GM23338 (cell line): ENCODE results near the gene KCTD19. TPM values are rescaled to one million over a fixed set of nuclear protein-coding genes. Genes with fewer than 3 reads are reported as not detected.

Experiments
- ATAC-seq: fragments of 200-7000 bp; cut with Tn5 transposase; 3 replicates; pipeline ENCODE4 v1.9.1; 2020
- DNase-seq: peaks from one replicate; pipeline ENCODE4 v3.0.0-alpha.2; 2015; ENCODE audit warnings: low spot score
- H2AFZ ChIP-seq: fragments of 200-600 bp; sonication (generic); 2 replicates; pipeline ENCODE4 v1.8.0; 2016; ENCODE audit warnings: antibody characterized with exemption, mild to moderate bottlenecking, moderate library complexity
- H3F3A ChIP-seq: fragments of 200-600 bp; sonication (generic); replicated peaks from 2 replicates; pipeline ENCODE4 v1.8.0; 2017; ENCODE audit warnings: antibody characterized with exemption, mixed run types, low read depth
- H3K27ac ChIP-seq: fragments of 200-600 bp; sonication (generic); 2 replicates; pipeline ENCODE4 v1.6.1; 2016; ENCODE audit warnings: low read depth
- H3K27me3 ChIP-seq: fragments of 200-600 bp; sonication (generic); 2 replicates; pipeline ENCODE4 v1.8.0; 2016; ENCODE audit warnings: mild to moderate bottlenecking, mixed run types, moderate library complexity; ENCODE audit not compliant: insufficient read depth
- H3K36me3 ChIP-seq: fragments of 200-600 bp; sonication (generic); 2 replicates; pipeline ENCODE4 v1.8.0; 2016; ENCODE audit warnings: mild to moderate bottlenecking; ENCODE audit not compliant: insufficient read depth
- H3K4me1 ChIP-seq: fragments of 200-600 bp; sonication (generic); 2 replicates; pipeline ENCODE4 v1.8.0; 2016; ENCODE audit warnings: mild to moderate bottlenecking, moderate library complexity; ENCODE audit not compliant: insufficient read depth
- H3K4me2 ChIP-seq: fragments of 200-600 bp; sonication (generic); 2 replicates; pipeline ENCODE4 v1.7.1; 2017; ENCODE audit warnings: mixed run types
- H3K4me3 ChIP-seq: fragments of 200-600 bp; sonication (generic); 2 replicates; pipeline ENCODE4 v1.6.1; 2016; ENCODE audit warnings: mixed run types
- H3K79me2 ChIP-seq: fragments of 200-600 bp; sonication (generic); replicated peaks from 2 replicates; pipeline ENCODE4 v1.8.0; 2017; ENCODE audit warnings: mild to moderate bottlenecking; ENCODE audit not compliant: insufficient read depth
- H3K9me2 ChIP-seq: fragments of 200-600 bp; sonication (generic); 2 replicates; pipeline ENCODE4 v1.8.0; 2017; ENCODE audit not compliant: insufficient read depth
- H4K20me1 ChIP-seq: fragments of 200-600 bp; sonication (generic); replicated peaks from 2 replicates; pipeline ENCODE4 v1.8.0; 2017; ENCODE audit warnings: mild to moderate bottlenecking; ENCODE audit not compliant: insufficient read depth
- H3K27ac Mint-ChIP-seq: 2 replicates; pipeline ENCODE4 v1.8.0; 2020; ENCODE audit warnings: inconsistent platforms, mild to moderate bottlenecking, moderate library complexity, mixed read lengths
- H3K27me3 Mint-ChIP-seq: 3 replicates; pipeline ENCODE4 v1.8.0; 2022; ENCODE audit warnings: low read depth, mild to moderate bottlenecking, moderate library complexity, mixed read lengths, inconsistent platforms; ENCODE audit not compliant: insufficient read depth, poor library complexity
- H3K36me3 Mint-ChIP-seq: 3 replicates; pipeline ENCODE4 v1.8.0; 2021; ENCODE audit warnings: low read depth, mild to moderate bottlenecking, inconsistent platforms, moderate library complexity, mixed read lengths
- H3K4me1 Mint-ChIP-seq: 3 replicates; pipeline ENCODE4 v1.8.0; 2020; ENCODE audit warnings: mild to moderate bottlenecking, inconsistent platforms, mixed read lengths
- H3K4me3 Mint-ChIP-seq: 3 replicates; pipeline ENCODE4 v1.8.0; 2021; ENCODE audit warnings: moderate library complexity, mild to moderate bottlenecking, inconsistent platforms, mixed read lengths
- H3K9me3 Mint-ChIP-seq: 3 replicates; pipeline ENCODE4 v1.8.0; 2020; ENCODE audit warnings: moderate library complexity, mild to moderate bottlenecking, inconsistent platforms, mixed read lengths
- CREB1 ChIP-seq: fragments of 250-450 bp; sonication (Bioruptor Pico); IDR thresholded peaks from 2 replicates; pipeline ENCODE4 v1.5.0; 2020; ENCODE audit warnings: low read depth, mild to moderate bottlenecking, moderate library complexity
- EZH2 ChIP-seq: fragments of 200-600 bp; sonication (generic); IDR thresholded peaks from one replicate; pipeline ENCODE4 v1.8.0; 2017; ENCODE audit warnings: antibody characterized with exemption, mild to moderate bottlenecking, low read depth; ENCODE audit not compliant: unreplicated experiment
- EZH2phosphoT487 ChIP-seq: fragments of 200-600 bp; sonication (generic); IDR thresholded peaks from one replicate; pipeline ENCODE4 v1.8.1; 2018; ENCODE audit warnings: antibody characterized with exemption; ENCODE audit not compliant: unreplicated experiment
- JUNB ChIP-seq: IDR thresholded peaks from one replicate; pipeline ENCODE4 v1.6.1; 2016; ENCODE audit warnings: antibody characterized with exemption; ENCODE audit not compliant: unreplicated experiment
- NANOG ChIP-seq: IDR thresholded peaks from 2 replicates; pipeline ENCODE4 v1.6.1; 2016; ENCODE audit warnings: antibody characterized with exemption, borderline replicate concordance
- POLR2AphosphoS5 ChIP-seq: IDR thresholded peaks from 2 replicates; pipeline ENCODE4 v1.6.1; 2016; ENCODE audit warnings: antibody characterized with exemption, low read depth
- STAT1 ChIP-seq: IDR thresholded peaks from one replicate; pipeline ENCODE4 v1.6.1; 2016; ENCODE audit warnings: antibody characterized with exemption; ENCODE audit not compliant: unreplicated experiment
- ZNF114 ChIP-seq: fragments of 250-450 bp; sonication (Bioruptor Pico); IDR thresholded peaks from 2 replicates; pipeline ENCODE4 v1.5.0; 2020; ENCODE audit warnings: mild to moderate bottlenecking, moderate library complexity
- ZNF331 ChIP-seq: fragments of 250-450 bp; sonication (Bioruptor Pico); IDR thresholded peaks from 2 replicates; pipeline ENCODE4 v1.5.0; 2020; ENCODE audit warnings: low read depth, mild to moderate bottlenecking, moderate library complexity
- polyA plus RNA-seq: library from polyadenylated mRNA; unstranded; fragments of >200 nt; fragmentation: Nextera tagmentation; extraction: Ambion mirVana; gene quantifications from 2 replicates; pipeline ENCODE4 v1.2.1, GENCODE V29; 2016
- total RNA-seq: library from RNA; depleted of rRNA; stranded (reverse); fragments of >200 nt; shearing (Covaris generic); gene quantifications from 2 replicates; pipeline ENCODE4 v1.2.3, GENCODE V29; 2014
- TF ChIP-seq, protein P1 (sequence below), 2 experiments: fragments of 200-600 bp in 1 of 2; sonication (generic) in 1 of 2; conservative IDR thresholded peaks; 2 replicates each; pipeline versions ENCODE4 v1.5.1 to v1.6.1; 2016 to 2017; ENCODE audit warnings: antibody characterized with exemption in 2 of 2, low read depth in 2 of 2, mild to moderate bottlenecking in 2 of 2, moderate library complexity in 1 of 2
- TF ChIP-seq, protein P2 (sequence below): fragments of 250-450 bp; sonication (Bioruptor Pico); IDR thresholded peaks from 2 replicates; pipeline ENCODE4 v1.5.0; 2020; ENCODE audit warnings: mild to moderate bottlenecking, moderate library complexity
- TF ChIP-seq, protein P3 (sequence below): IDR thresholded peaks from 2 replicates; pipeline ENCODE4 v1.6.1; 2016; ENCODE audit warnings: antibody characterized with exemption
- TF ChIP-seq, protein P4 (sequence below): IDR thresholded peaks from one replicate; pipeline ENCODE4 v1.6.1; 2018; ENCODE audit warnings: antibody characterized with exemption; ENCODE audit not compliant: unreplicated experiment

The KCTD19 gene
- total and polyA plus RNA-seq, 2 experiments from 2014 or later = 0.31 to 0.65 TPM

DNA sequence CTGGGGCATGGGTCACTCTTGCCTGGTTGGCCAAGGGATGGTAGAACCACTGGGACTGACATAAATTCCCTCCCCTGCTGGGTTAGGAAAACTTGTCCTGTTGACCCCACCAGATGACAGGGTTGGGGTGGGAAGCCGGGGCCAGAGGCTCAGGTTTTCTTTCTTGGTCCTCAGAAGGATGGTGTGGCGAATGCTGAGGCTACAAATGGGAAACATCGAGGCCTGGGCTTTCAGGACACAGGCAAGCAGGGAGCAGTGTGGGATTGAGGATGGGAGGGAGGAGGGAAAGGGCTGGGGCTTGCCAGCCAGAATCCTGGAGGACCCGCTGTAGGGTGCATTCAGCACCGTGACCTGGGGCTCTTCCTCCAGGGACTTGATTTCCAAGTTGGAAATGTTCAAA is 61.7 kb downstream of the KCTD19 start:
- Histone ChIP-seq H3K36me3 (no peaks in the 10 kb centered on the region), H3F3A (no peaks in the 10 kb centered on the region), H3K79me2 (no peaks in the 10 kb centered on the region), H3K4me1 (peaks cover 7% of the 10 kb centered on the region; the same call in 1 of the 2 replicates), H2AFZ (no peak overlapping the region), H3K27ac (no peak overlapping the region), H3K4me3 (no peak overlapping the region), H3K9me2 (no peaks in the 10 kb centered on the region), H4K20me1 (peaks cover 3% of the 10 kb centered on the region), H3K4me2 (no peak overlapping the region), H3K27me3 (no peaks in the 10 kb centered on the region)
- ATAC-seq (no peak), DNase-seq (no peak)
- Mint-ChIP-seq H3K36me3 (no peaks in the 10 kb centered on the region), H3K9me3 (no peaks in the 10 kb centered on the region), H3K27ac (no peak overlapping the region), H3K4me3 (no peak overlapping the region), H3K4me1 (peaks cover 4% of the 10 kb centered on the region), H3K27me3 (peaks cover 10% of the 10 kb centered on the region)
- TF ChIP-seq, protein P1, sequence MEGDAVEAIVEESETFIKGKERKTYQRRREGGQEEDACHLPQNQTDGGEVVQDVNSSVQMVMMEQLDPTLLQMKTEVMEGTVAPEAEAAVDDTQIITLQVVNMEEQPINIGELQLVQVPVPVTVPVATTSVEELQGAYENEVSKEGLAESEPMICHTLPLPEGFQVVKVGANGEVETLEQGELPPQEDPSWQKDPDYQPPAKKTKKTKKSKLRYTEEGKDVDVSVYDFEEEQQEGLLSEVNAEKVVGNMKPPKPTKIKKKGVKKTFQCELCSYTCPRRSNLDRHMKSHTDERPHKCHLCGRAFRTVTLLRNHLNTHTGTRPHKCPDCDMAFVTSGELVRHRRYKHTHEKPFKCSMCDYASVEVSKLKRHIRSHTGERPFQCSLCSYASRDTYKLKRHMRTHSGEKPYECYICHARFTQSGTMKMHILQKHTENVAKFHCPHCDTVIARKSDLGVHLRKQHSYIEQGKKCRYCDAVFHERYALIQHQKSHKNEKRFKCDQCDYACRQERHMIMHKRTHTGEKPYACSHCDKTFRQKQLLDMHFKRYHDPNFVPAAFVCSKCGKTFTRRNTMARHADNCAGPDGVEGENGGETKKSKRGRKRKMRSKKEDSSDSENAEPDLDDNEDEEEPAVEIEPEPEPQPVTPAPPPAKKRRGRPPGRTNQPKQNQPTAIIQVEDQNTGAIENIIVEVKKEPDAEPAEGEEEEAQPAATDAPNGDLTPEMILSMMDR (conservative IDR thresholded peaks at IDR 0.05; ENCODE audit: low read depth in 2 of 2) = no peak
- TF ChIP-seq EZH2 (no peak), NANOG (no peak), EZH2phosphoT487 (no peak), STAT1 (no peak), CREB1 (no peak), ZNF114 (CRISPR knock-in tag) (no peak), JUNB (no peak), POLR2AphosphoS5 (no peak), ZNF331 (CRISPR knock-in tag) (no peak)
- TF ChIP-seq, protein P2, sequence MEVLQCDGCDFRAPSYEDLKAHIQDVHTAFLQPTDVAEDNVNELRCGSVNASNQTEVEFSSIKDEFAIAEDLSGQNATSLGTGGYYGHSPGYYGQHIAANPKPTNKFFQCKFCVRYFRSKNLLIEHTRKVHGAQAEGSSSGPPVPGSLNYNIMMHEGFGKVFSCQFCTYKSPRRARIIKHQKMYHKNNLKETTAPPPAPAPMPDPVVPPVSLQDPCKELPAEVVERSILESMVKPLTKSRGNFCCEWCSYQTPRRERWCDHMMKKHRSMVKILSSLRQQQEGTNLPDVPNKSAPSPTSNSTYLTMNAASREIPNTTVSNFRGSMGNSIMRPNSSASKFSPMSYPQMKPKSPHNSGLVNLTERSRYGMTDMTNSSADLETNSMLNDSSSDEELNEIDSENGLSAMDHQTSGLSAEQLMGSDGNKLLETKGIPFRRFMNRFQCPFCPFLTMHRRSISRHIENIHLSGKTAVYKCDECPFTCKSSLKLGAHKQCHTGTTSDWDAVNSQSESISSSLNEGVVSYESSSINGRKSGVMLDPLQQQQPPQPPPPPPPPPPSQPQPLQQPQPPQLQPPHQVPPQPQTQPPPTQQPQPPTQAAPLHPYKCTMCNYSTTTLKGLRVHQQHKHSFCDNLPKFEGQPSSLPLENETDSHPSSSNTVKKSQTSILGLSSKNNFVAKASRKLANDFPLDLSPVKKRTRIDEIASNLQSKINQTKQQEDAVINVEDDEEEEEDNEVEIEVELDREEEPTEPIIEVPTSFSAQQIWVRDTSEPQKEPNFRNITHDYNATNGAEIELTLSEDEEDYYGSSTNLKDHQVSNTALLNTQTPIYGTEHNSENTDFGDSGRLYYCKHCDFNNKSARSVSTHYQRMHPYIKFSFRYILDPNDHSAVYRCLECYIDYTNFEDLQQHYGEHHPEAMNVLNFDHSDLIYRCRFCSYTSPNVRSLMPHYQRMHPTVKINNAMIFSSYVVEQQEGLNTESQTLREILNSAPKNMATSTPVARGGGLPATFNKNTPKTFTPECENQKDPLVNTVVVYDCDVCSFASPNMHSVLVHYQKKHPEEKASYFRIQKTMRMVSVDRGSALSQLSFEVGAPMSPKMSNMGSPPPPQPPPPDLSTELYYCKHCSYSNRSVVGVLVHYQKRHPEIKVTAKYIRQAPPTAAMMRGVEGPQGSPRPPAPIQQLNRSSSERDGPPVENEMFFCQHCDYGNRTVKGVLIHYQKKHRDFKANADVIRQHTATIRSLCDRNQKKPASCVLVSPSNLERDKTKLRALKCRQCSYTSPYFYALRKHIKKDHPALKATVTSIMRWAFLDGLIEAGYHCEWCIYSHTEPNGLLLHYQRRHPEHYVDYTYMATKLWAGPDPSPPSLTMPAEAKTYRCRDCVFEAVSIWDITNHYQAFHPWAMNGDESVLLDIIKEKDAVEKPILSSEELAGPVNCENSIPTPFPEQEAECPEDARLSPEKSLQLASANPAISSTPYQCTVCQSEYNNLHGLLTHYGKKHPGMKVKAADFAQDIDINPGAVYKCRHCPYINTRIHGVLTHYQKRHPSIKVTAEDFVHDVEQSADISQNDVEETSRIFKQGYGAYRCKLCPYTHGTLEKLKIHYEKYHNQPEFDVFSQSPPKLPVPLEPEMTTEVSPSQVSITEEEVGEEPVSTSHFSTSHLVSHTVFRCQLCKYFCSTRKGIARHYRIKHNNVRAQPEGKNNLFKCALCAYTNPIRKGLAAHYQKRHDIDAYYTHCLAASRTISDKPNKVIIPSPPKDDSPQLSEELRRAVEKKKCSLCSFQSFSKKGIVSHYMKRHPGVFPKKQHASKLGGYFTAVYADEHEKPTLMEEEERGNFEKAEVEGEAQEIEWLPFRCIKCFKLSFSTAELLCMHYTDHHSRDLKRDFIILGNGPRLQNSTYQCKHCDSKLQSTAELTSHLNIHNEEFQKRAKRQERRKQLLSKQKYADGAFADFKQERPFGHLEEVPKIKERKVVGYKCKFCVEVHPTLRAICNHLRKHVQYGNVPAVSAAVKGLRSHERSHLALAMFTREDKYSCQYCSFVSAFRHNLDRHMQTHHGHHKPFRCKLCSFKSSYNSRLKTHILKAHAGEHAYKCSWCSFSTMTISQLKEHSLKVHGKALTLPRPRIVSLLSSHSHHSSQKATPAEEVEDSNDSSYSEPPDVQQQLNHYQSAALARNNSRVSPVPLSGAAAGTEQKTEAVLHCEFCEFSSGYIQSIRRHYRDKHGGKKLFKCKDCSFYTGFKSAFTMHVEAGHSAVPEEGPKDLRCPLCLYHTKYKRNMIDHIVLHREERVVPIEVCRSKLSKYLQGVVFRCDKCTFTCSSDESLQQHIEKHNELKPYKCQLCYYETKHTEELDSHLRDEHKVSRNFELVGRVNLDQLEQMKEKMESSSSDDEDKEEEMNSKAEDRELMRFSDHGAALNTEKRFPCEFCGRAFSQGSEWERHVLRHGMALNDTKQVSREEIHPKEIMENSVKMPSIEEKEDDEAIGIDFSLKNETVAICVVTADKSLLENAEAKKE (CRISPR knock-in tag) = no peak
- TF ChIP-seq, protein P3, sequence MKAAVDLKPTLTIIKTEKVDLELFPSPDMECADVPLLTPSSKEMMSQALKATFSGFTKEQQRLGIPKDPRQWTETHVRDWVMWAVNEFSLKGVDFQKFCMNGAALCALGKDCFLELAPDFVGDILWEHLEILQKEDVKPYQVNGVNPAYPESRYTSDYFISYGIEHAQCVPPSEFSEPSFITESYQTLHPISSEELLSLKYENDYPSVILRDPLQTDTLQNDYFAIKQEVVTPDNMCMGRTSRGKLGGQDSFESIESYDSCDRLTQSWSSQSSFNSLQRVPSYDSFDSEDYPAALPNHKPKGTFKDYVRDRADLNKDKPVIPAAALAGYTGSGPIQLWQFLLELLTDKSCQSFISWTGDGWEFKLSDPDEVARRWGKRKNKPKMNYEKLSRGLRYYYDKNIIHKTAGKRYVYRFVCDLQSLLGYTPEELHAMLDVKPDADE = no peak
- TF ChIP-seq, protein P4, sequence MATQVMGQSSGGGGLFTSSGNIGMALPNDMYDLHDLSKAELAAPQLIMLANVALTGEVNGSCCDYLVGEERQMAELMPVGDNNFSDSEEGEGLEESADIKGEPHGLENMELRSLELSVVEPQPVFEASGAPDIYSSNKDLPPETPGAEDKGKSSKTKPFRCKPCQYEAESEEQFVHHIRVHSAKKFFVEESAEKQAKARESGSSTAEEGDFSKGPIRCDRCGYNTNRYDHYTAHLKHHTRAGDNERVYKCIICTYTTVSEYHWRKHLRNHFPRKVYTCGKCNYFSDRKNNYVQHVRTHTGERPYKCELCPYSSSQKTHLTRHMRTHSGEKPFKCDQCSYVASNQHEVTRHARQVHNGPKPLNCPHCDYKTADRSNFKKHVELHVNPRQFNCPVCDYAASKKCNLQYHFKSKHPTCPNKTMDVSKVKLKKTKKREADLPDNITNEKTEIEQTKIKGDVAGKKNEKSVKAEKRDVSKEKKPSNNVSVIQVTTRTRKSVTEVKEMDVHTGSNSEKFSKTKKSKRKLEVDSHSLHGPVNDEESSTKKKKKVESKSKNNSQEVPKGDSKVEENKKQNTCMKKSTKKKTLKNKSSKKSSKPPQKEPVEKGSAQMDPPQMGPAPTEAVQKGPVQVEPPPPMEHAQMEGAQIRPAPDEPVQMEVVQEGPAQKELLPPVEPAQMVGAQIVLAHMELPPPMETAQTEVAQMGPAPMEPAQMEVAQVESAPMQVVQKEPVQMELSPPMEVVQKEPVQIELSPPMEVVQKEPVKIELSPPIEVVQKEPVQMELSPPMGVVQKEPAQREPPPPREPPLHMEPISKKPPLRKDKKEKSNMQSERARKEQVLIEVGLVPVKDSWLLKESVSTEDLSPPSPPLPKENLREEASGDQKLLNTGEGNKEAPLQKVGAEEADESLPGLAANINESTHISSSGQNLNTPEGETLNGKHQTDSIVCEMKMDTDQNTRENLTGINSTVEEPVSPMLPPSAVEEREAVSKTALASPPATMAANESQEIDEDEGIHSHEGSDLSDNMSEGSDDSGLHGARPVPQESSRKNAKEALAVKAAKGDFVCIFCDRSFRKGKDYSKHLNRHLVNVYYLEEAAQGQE = no peak
